HFFc6 (cell line): Measurements from ENCODE around the gene LRP2BP. TPM values are rescaled to one million over a fixed set of nuclear protein-coding genes. Genes with fewer than 3 reads are reported as not detected.

ENCODE experiments used
- DNase-seq: peaks from one replicate; pipeline ENCODE4 v3.0.0-alpha.2; 2018
- H3K27ac Mint-ChIP-seq: 2 replicates; pipeline ENCODE4 v1.8.0; 2020; ENCODE audit warnings: mild to moderate bottlenecking, mixed read lengths
- H3K27me3 Mint-ChIP-seq: 2 replicates; pipeline ENCODE4 v1.8.0; 2021; ENCODE audit warnings: mild to moderate bottlenecking, moderate library complexity, mixed read lengths; ENCODE audit not compliant: insufficient read depth
- H3K36me3 Mint-ChIP-seq: 2 replicates; pipeline ENCODE4 v1.8.0; 2021; ENCODE audit warnings: low read depth, mixed read lengths
- H3K4me1 Mint-ChIP-seq: 2 replicates; pipeline ENCODE4 v1.8.0; 2020; ENCODE audit warnings: low read depth, mixed read lengths
- H3K4me3 Mint-ChIP-seq: 2 replicates; pipeline ENCODE4 v1.8.0; 2020; ENCODE audit warnings: mild to moderate bottlenecking, moderate library complexity, mixed read lengths
- H3K9me3 Mint-ChIP-seq: 2 replicates; pipeline ENCODE4 v1.8.0; 2020; ENCODE audit warnings: mild to moderate bottlenecking, mixed read lengths
- CTCF ChIP-seq: fragments of 200-600 bp; sonication (generic); IDR thresholded peaks from 2 replicates; pipeline ENCODE4 v1.5.0; 2021; ENCODE audit warnings: antibody characterized with exemption, mild to moderate bottlenecking
- total RNA-seq, 6 experiments: library from RNA; stranded (reverse); fragmentation: NEBNext Ultra II Directional; extraction: Animal tissue kit (Norgen Biotek cat#: 25700); gene quantifications; 2 replicates in 1 of 6; 3 replicates in 5 of 6; pipeline ENCODE4 v1.2.3, GENCODE V29; 2021

The LRP2BP gene
- total RNA-seq, 6 experiments from 2014 or later: 0.13 to 0.47 (median 0.24) TPM

GRCh38 chr4:185416955-185417354, 21.2 kb upstream of the LRP2BP start:
- no peak for DNase-seq
- H3K4me1 Mint-ChIP-seq: peaks cover 19% of the 10 kb centered on the region
- H3K27ac Mint-ChIP-seq: no peak overlapping the region
- no peak for TF ChIP-seq CTCF
- no peak overlapping the region for H3K4me3 Mint-ChIP-seq
- H3K27me3 Mint-ChIP-seq: no peaks in the 10 kb centered on the region; the same call in 1 of the 2 replicates
- no peaks in the 10 kb centered on the region for H3K9me3 Mint-ChIP-seq
- peaks cover 18% of the 10 kb centered on the region for H3K36me3 Mint-ChIP-seq

- no peak for TF ChIP-seq CTCF
- Mint-ChIP-seq H3K27ac (no peak overlapping the region), H3K4me1 (peaks cover 10% of the 10 kb centered on the region), H3K27me3 (no peaks in the 10 kb centered on the region), H3K4me3 (no peak overlapping the region), H3K36me3 (peaks cover 29% of the 10 kb centered on the region), H3K9me3 (no peaks in the 10 kb centered on the region)
- DNase-seq: no peak
Observed at GRCh38 chr4:185412412-185412811, 16.7 kb upstream of the LRP2BP start.

GRCh38 chr4:185411849-185412248, 16.1 kb upstream of the LRP2BP start:
- Mint-ChIP-seq H3K27ac (no peak overlapping the region), H3K9me3 (no peaks in the 10 kb centered on the region), H3K27me3 (no peaks in the 10 kb centered on the region), H3K36me3 (peaks cover 25% of the 10 kb centered on the region), H3K4me1 (peaks cover 10% of the 10 kb centered on the region), H3K4me3 (no peak overlapping the region)
- no peak for DNase-seq
- no peak for TF ChIP-seq CTCF

- Mint-ChIP-seq H3K4me3 (no peak overlapping the region), H3K4me1 (peaks cover 6% of the 10 kb centered on the region), H3K27me3 (no peaks in the 10 kb centered on the region), H3K9me3 (no peaks in the 10 kb centered on the region), H3K36me3 (peaks cover 22% of the 10 kb centered on the region), H3K27ac (no peak overlapping the region)
- no peak for DNase-seq
- no peak for TF ChIP-seq CTCF
Observed at GRCh38 chr4:185408432-185408831, 12.7 kb upstream of the LRP2BP start.

GRCh38 chr4:185405296-185405999, 9.7 kb upstream of the LRP2BP start:
- no peak overlapping the region for H3K27ac Mint-ChIP-seq
- no peaks in the 10 kb centered on the region for H3K9me3 Mint-ChIP-seq
- H3K4me1 Mint-ChIP-seq: no peaks in the 10 kb centered on the region
- TF ChIP-seq CTCF: no peak
- no peak for DNase-seq
- no peak overlapping the region for H3K4me3 Mint-ChIP-seq
- H3K27me3 Mint-ChIP-seq: no peaks in the 10 kb centered on the region
- peaks cover 11% of the 10 kb centered on the region for H3K36me3 Mint-ChIP-seq
